Measurements from ENCODE around the gene SLC4A2. TPM values are rescaled to one million over a fixed set of nuclear protein-coding genes. Genes with fewer than 3 reads are reported as not detected.

The SLC4A2 gene
- total RNA-seq, 2 experiments from 2014 or later, result 64.2 to 86.0 TPM

DNA sequence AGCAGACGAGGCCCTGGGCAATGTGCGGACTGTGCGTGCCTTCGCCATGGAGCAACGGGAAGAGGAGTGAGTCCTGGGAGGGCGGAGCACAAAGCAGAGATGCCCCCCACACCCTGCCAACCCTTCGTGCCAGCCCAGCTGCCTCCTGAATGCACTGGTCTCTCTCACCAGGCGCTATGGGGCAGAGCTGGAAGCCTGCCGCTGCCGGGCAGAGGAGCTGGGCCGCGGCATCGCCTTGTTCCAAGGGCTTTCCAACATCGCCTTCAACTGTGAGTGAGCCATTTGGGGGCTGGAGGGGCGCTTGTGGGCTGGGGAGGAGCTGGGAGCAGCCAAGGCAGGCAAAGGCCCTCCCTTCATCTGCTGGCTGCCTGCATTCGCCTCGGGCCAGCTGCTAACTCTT lies 23.5 kb upstream of the SLC4A2 start:
- ChIA-PET CTCF (ENCODE audit: unreplicated experiment) (no interaction called here), POLR2A (no interaction called here)
- Histone ChIP-seq H3K27ac (ENCODE audit: low read depth, low read length, poor library complexity, severe bottlenecking) (no peak overlapping the region), H3K4me3 (ENCODE audit: low read depth, low read length, poor library complexity, severe bottlenecking) (no peak overlapping the region), H4K20me1 (ENCODE audit: insufficient read depth, low read length) (no peaks in the 10 kb centered on the region), H3K9me2 (ENCODE audit: insufficient read depth, low read length) (no peaks in the 10 kb centered on the region), H3K79me2 (ENCODE audit: insufficient read depth, low read depth, low read length) (no peaks in the 10 kb centered on the region), H3K36me3 (ENCODE audit: insufficient read depth, low read length) (peaks cover 19% of the 10 kb centered on the region), H3K4me1 (ENCODE audit: insufficient read depth, low read length, poor library complexity, severe bottlenecking) (no peaks in the 10 kb centered on the region), H3K4me2 (ENCODE audit: low read length) (no peak overlapping the region), H3K9me3 (ENCODE audit: low read length) (no peaks in the 10 kb centered on the region), H2AFZ (ENCODE audit: low read length) (no peak overlapping the region)
- intact Hi-C loops (cut with micrococcal nuclease; ENCODE audit: unreplicated experiment), result no loop called here
- no peak for TF ChIP-seq EZH2phosphoT487 (IDR thresholded peaks at IDR 0.05; ENCODE audit: borderline replicate concordance, low read depth, low read length)
- TF ChIP-seq, protein P1, sequence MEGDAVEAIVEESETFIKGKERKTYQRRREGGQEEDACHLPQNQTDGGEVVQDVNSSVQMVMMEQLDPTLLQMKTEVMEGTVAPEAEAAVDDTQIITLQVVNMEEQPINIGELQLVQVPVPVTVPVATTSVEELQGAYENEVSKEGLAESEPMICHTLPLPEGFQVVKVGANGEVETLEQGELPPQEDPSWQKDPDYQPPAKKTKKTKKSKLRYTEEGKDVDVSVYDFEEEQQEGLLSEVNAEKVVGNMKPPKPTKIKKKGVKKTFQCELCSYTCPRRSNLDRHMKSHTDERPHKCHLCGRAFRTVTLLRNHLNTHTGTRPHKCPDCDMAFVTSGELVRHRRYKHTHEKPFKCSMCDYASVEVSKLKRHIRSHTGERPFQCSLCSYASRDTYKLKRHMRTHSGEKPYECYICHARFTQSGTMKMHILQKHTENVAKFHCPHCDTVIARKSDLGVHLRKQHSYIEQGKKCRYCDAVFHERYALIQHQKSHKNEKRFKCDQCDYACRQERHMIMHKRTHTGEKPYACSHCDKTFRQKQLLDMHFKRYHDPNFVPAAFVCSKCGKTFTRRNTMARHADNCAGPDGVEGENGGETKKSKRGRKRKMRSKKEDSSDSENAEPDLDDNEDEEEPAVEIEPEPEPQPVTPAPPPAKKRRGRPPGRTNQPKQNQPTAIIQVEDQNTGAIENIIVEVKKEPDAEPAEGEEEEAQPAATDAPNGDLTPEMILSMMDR (conservative IDR thresholded peaks at IDR 0.05; ENCODE audit: low read length), result no peak
- no peak for DNase-seq (ENCODE audit: low spot score)
- no TSS peak for BruUV-seq (replicated peaks)

DNA sequence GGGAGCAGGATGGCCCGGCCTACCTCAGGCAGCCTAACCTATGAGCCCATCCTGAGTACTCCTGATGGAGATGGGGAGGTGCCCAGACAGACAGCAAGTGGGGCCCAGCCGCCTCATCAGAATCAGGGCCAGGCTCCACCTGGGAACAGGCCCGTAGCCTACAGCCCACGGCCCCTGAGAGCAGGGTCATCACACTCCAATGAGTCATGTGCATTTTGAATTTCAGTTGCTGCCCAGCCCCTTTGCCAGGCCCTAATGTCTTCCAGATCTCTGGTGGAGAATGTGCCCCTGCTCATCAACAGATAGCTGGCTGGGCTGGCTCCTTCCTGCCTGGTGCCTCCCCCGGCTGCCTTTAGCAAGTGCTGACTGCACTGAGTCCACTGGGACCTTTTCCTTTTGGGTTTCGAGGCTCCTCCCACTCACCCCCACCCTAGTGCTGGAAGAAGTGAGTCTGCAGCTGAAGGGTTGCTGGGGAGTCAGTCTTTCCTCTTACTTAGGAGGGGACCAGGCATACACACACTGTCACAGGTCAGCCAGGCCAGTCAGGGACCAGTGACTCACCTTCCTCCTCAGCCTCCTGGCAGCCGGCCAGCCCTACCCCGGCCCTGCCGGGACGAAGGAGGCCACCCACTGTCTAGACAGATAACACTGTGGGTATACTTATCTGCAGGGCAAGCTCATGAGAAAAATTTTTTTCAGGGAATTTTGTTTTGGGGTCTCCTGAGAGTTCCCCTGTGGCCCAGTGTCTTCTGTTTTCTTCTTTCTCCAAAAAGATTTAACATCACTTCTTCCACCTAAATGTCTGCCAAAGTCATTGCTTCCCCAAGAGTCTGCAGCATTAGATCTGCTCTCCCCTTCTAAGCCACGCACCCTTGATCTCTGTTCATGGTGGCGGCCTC lies 20.2 kb upstream of the SLC4A2 start:
- Histone ChIP-seq H3K79me2 (ENCODE audit: insufficient read depth, low read depth, low read length) (no peaks in the 10 kb centered on the region), H3K36me3 (ENCODE audit: insufficient read depth, low read length) (peaks cover 17% of the 10 kb centered on the region), H3K9me3 (ENCODE audit: low read length) (no peaks in the 10 kb centered on the region), H3K4me3 (ENCODE audit: low read depth, low read length, poor library complexity, severe bottlenecking) (no peak overlapping the region), H3K9me2 (ENCODE audit: insufficient read depth, low read length) (no peaks in the 10 kb centered on the region), H4K20me1 (ENCODE audit: insufficient read depth, low read length) (no peaks in the 10 kb centered on the region), H3K4me2 (ENCODE audit: low read length) (no peak overlapping the region), H3K4me1 (ENCODE audit: insufficient read depth, low read length, poor library complexity, severe bottlenecking) (no peaks in the 10 kb centered on the region), H2AFZ (ENCODE audit: low read length) (no peak overlapping the region), H3K27ac (ENCODE audit: low read depth, low read length, poor library complexity, severe bottlenecking) (no peak overlapping the region)
- POLR2A ChIA-PET, result no interaction called here
- CTCF ChIA-PET (ENCODE audit: unreplicated experiment), result no interaction called here
- no TSS peak for BruUV-seq (replicated peaks)
- DNase-seq (ENCODE audit: low spot score), result no peak
- intact Hi-C loops (cut with micrococcal nuclease; ENCODE audit: unreplicated experiment), result no loop called here
- TF ChIP-seq, protein P1 (conservative IDR thresholded peaks at IDR 0.05; ENCODE audit: low read length), result no peak
- no peak for TF ChIP-seq EZH2phosphoT487 (IDR thresholded peaks at IDR 0.05; ENCODE audit: borderline replicate concordance, low read depth, low read length)

DNA sequence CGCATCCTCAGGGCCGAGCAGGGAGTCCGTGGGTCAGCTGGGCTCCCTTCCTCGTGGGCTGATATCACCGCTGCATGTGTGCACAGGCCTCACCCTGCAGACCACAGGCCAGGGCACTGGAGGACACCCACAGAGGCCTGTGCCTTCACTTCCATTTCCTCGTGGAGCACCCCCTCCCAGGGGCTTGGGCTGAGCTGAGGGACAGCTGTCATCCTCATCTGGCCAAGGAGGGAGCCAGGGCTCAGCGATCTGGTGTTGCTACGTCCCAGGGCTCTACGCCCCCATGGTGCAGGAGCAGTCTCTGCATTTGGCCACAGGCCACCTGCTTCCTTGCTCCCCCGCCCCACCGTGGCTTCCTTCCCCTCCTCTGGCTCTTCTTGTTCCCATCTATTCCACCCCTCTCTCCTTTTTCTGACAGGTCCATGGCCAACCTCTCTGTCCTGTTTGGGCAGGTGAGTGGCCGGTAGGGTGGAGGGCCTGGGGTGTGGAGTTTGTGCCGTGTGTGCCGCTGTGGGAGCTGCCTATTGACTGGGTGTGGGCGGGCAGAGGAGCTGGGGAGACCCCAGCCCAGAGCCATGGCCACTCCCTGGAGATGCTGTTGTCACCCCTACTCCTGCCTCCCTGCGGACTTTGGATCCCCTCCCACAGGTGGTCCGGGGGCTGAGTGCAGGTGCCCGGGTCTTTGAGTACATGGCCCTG lies 19.4 kb upstream of the SLC4A2 start:
- Histone ChIP-seq H4K20me1 (ENCODE audit: insufficient read depth, low read length) (no peaks in the 10 kb centered on the region), H3K27ac (ENCODE audit: low read depth, low read length, poor library complexity, severe bottlenecking) (no peak overlapping the region), H3K79me2 (ENCODE audit: insufficient read depth, low read depth, low read length) (no peaks in the 10 kb centered on the region), H3K4me3 (ENCODE audit: low read depth, low read length, poor library complexity, severe bottlenecking) (no peak overlapping the region), H3K4me1 (ENCODE audit: insufficient read depth, low read length, poor library complexity, severe bottlenecking) (no peaks in the 10 kb centered on the region), H2AFZ (ENCODE audit: low read length) (no peak overlapping the region), H3K9me3 (ENCODE audit: low read length) (no peaks in the 10 kb centered on the region), H3K9me2 (ENCODE audit: insufficient read depth, low read length) (no peaks in the 10 kb centered on the region), H3K36me3 (ENCODE audit: insufficient read depth, low read length) (peaks cover 14% of the 10 kb centered on the region), H3K4me2 (ENCODE audit: low read length) (no peak overlapping the region)
- no TSS peak for BruUV-seq (replicated peaks)
- no peak for DNase-seq (ENCODE audit: low spot score)
- intact Hi-C loops (cut with micrococcal nuclease; ENCODE audit: unreplicated experiment), result no loop called here
- CTCF ChIA-PET (ENCODE audit: unreplicated experiment), result no interaction called here
- TF ChIP-seq EZH2phosphoT487 (IDR thresholded peaks at IDR 0.05; ENCODE audit: borderline replicate concordance, low read depth, low read length), result no peak
- TF ChIP-seq, protein P1 (conservative IDR thresholded peaks at IDR 0.05; ENCODE audit: low read length), result no peak
- POLR2A ChIA-PET, result no interaction called here

Data from OCI-LY7 (cell line).